Stimulated activated CD4-positive, alpha-beta T cell treated with anti-CD3 and anti-CD28 coated beads, Interleukin-2, amount 100 ng/mL, for 4 hours (primary cell): Measurements from ENCODE around the gene DHCR24.

Experiments
- DNase-seq: peaks from one replicate; pipeline ENCODE4 v3.0.0-alpha.2; 2020; ENCODE audit warnings: low read depth

The DHCR24 gene

DNA sequence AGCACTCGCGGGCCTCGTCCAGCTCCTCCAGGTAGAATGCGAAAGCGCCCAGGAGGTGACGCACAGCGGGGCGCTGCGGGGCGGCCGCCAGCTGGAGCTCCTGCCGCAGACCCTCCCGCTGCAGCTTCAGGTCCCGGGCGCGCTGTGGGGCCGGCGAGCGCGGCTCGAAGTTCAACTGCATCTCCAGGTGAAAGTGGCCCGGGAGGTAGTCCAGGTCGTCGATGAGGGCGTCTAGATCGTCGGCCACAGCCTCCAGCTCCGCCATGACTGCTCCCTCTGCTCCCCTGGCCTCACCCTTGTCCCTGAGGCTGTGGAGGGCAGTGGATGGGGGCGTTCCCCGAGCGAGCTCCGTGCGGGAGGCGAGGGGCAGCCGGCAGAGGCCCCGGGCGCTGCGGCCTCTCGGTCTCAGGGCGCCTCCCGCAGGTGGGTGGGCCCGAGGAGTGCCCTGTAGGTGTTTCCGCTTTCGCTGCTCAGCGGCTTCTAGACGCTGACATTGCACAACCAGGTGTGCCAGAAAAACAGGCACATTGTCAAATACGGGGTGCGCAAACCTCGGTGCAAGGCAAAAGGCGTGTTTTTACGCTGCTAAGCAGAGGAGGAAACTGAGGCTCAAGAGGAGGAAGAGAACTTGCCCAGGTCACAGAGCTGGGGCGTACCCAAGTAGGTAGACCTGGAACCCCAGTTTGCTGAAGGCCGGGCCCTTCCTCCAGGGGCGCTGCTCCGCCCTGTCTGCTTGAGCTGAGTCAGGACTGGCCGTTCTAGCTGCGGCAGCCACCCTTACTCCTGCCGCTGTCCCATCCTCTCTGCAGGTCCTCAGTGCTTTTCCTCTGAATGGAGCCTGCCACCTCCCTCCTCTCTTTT, 85.9 kb downstream of the DHCR24 start, which contains the start of gene TTC22:
TTC22 (minus strand) TSS at position 425 of the 861 bp plus-strand sequence; CDS start at position 265, 160 bp downstream.
- peak; percentile 48 for DNase-seq

DNA sequence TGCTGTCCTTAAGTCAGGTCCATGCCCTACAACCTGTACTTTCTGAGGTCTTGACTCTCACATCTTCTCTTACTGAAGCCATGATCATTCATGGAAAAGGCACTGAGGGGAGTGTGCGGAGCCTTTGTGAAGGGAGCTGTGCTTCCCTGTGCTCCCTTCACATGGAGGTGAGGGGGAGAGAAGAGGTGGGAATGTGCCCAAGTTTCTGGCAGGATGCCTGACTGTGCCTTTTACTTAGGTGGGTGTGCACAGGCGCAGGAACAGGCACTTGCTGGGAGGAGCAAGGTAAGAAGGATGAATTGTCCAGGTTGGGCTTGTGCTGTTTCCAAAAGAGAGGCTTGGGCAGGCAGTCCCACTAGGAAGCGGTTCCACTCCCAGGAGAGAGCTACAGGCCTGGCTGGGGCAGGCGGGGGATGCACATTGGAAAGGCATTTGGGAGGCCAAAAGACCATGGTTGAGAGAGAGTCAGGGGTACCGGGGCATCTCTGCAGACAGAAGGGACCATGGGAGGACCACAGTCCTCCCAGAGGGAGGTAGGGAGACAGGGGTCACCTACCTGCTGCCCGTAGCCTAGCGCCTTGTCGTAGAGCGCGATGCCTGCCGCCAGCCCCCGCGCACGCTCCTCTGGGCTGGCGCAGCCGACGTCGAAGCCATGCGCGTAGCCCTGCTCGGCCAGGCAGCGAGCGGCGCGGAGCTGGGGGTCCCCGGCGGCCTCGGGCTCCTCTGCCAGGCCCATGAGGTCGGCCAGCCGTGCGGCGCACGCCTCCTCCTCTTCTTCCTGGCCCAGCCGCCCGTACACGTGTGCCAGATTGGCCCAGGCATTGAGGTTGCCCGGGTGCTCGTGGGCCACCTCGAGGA, 86.7 kb downstream of the DHCR24 start:
- no peak for DNase-seq
